D721Med (cell line): ENCODE data around the gene NAP1L5.

Experiments used
- DNase-seq: peaks from one replicate; pipeline ENCODE4 v3.0.0; 2011; ENCODE audit warnings: low spot score; ENCODE audit not compliant: insufficient read length
- FAIRE-seq: peaks from 2 replicates; lab custom pipeline; 2011; peaks lifted over from hg19 to GRCh38; lab: Jason Lieb, UNC
- TF ChIP-seq, protein P1 (sequence below): IDR thresholded peaks from 2 replicates; pipeline ENCODE4 v1.5.1; 2012; ENCODE audit warnings: mild to moderate bottlenecking, control low read depth; ENCODE audit not compliant: insufficient read depth; ENCODE audit errors: missing control alignments

NAP1L5 gene

GRCh38 chr4:88673886-88674285, 23.7 kb downstream of the NAP1L5 start:
- no peak for DNase-seq
- FAIRE-seq = no peak

GRCh38 chr4:88672987-88673386, 24.6 kb downstream of the NAP1L5 start:
- DNase-seq (no peak), FAIRE-seq (peak; percentile 29)
- TF ChIP-seq, protein P1, sequence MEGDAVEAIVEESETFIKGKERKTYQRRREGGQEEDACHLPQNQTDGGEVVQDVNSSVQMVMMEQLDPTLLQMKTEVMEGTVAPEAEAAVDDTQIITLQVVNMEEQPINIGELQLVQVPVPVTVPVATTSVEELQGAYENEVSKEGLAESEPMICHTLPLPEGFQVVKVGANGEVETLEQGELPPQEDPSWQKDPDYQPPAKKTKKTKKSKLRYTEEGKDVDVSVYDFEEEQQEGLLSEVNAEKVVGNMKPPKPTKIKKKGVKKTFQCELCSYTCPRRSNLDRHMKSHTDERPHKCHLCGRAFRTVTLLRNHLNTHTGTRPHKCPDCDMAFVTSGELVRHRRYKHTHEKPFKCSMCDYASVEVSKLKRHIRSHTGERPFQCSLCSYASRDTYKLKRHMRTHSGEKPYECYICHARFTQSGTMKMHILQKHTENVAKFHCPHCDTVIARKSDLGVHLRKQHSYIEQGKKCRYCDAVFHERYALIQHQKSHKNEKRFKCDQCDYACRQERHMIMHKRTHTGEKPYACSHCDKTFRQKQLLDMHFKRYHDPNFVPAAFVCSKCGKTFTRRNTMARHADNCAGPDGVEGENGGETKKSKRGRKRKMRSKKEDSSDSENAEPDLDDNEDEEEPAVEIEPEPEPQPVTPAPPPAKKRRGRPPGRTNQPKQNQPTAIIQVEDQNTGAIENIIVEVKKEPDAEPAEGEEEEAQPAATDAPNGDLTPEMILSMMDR = peak; percentile 86

More at GRCh38 chr4:88673886-88674285, 23.7 kb downstream of the NAP1L5 start:
- TF ChIP-seq, protein P1 = no peak

DNA sequence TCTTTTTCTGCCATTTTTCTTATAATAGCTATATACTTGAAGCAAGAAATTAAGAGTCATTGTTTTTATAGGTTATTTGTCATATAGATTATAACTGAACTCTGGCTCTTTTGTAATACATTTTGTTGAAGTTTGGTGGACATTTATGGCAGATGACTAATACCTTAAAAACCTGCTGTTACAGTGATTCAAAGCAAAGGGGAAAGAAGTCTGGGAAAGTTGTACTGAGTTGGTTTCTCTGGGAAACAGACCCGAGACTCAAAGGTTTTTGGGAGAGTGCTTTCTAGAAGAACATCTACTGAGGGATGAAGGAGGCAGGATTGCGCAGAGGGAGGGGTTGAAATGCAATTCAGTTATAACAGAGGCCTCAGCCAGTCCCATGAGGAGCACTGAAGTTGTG, 35.9 kb downstream of the NAP1L5 start:
- FAIRE-seq (no peak), DNase-seq (no peak)
- TF ChIP-seq, protein P1 = no peak

DNA sequence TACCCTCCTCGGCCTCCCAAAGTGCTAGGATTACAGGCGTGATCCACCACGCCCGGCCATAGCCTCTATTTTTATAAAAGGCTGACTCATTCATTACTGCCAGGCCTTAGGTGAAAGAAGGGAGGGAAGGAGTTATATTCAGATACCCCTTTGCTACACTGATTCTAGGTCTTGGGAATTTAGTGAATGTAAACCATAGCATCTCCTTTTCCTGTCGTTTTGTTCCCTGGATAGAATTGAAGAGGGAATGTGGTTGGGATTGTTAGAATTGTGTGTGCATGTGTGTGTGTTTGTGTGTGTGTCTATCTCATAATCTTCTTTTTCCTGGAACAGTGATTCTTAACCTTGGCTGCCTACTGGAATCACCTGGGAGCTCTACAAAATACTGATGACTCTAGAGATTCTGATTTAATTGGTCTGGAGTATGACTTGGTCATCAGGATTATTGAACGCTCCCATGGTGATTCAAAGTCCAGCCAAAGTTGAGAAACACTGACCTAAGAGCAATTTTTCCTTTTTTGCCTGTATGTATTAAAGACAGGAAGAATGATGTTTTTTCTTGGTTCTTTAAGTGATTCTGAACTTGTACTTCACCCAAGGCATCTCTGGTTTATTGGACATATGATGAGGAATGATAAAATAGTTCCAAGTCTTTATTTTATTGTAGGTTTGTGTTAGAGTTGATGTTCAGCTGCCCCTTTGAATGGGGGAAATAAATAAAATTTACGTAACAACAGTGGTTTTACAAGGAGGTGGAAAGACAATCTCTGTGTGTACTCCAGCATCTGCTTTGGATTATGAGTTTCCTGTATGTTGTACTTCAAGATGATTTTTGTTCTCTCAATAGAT, 37.0 kb downstream of the NAP1L5 start:
- TF ChIP-seq, protein P1 = no peak
- FAIRE-seq = no peak
- DNase-seq = no peak

DNA sequence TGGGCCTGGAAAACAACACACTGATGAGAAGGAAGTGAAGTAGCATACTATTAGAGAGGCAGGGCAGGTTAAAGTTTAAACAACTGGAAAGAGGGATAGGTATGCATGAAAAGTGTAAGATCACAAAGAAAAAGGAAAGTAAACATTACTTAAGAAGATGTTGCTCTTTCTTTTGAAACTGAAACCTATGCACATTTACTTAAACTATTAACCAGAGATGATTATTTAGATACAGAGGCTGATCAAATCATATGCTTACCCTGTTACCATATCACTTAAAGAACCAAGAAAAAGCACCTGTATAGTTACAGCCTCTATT, 37.8 kb downstream of the NAP1L5 start:
- FAIRE-seq = no peak
- TF ChIP-seq, protein P1 = no peak
- no peak for DNase-seq

DNA sequence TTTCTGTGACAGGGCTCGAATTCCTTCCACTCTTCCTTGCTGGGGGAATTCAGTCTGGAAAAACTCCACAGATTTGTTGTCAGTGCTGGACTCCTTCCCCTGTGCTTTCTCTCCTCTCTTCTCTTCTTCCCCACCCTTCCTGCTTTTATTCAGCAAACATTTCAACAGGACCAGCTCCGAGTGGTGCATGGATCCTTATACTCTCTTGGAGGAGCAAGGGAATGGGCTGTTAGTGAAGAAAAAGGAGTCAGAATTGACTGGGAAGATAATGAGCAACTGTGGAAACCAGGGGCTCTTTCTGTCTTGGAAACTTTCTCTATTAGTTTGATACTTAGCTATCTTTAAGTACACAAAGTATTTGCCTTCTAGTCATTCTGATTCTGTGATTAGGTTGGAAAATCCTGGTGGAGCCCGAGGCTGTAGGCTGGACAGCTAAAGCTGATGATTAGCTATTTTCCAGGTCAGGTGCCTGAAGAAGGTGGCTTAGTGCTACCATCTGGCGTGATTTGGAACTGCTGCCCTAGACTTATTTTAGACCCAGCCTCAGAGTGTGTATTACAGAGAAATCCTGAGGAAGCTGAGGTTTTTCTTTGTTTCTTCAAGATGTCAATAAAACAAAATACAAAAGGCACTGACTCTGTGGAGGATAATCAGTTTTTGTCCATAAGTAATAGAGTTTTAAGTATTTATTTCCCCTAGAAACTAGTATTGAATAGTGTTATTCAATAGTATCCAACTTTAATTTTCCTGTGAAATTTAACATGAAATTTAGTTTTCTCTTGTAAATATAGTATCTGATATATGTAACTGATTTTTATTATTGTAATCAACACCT, 38.4 kb downstream of the NAP1L5 start:
- DNase-seq (no peak), FAIRE-seq (peak; percentile 93)
- TF ChIP-seq, protein P1 = peak; percentile 90

GRCh38 chr4:88655226-88655625, 42.4 kb downstream of the NAP1L5 start:
- FAIRE-seq (no peak), DNase-seq (no peak)
- TF ChIP-seq, protein P1 = no peak
